Endothelial cell of umbilical vein (primary cell): Measurements from ENCODE around the gene TBATA. TPM values are rescaled to one million over a fixed set of nuclear protein-coding genes. Genes with fewer than 3 reads are reported as not detected.

Source experiments
- Bru-seq: library from RNA; stranded (reverse); fragments of 400-500 nt; gene quantifications from one replicate; lab custom pipeline; 2021; lab: Mats Ljungman, UMichigan
- BruChase-seq, 2 experiments: library from RNA; stranded (reverse); fragments of 400-500 nt; gene quantifications; one replicate each; lab custom pipeline; 2021; lab: Mats Ljungman, UMichigan
- BruUV-seq: library from RNA; stranded (reverse); fragments of 400-500 nt; replicated peaks from 2 replicates; lab custom pipeline; 2021; lab: Mats Ljungman, UMichigan
- CTCF ChIA-PET: fragments of 300-600, 350-600 bp; sonication (Branson Sonifier 250); formaldehyde crosslinking; loops from one replicate; lab custom pipeline; 2021; ENCODE audit warnings: antibody characterized with exemption, inconsistent platforms; lab: Charles Lee
- POLR2A ChIA-PET: fragments of 300-600, 350-600 bp; sonication (Branson Sonifier 250); formaldehyde crosslinking; loops from one replicate; lab custom pipeline; 2021; ENCODE audit warnings: antibody characterized with exemption, inconsistent platforms; lab: Charles Lee
- DNase-seq: peaks from one replicate; pipeline ENCODE4 v3.0.0-alpha.2; 2011; ENCODE audit warnings: low read depth, low spot score
- FAIRE-seq: peaks from 2 replicates; lab custom pipeline; 2011; peaks lifted over from hg19 to GRCh38; lab: Jason Lieb, UNC
- H2AFZ ChIP-seq: 2 replicates; pipeline ENCODE4 v1.6.0; 2012; ENCODE audit warnings: low read depth, low read length, control low read depth, inconsistent platforms
- H3K27ac ChIP-seq: 2 replicates; pipeline ENCODE4 v1.5.1; 2011; ENCODE audit warnings: low read depth, mild to moderate bottlenecking, control low read depth, low read length, moderate library complexity; ENCODE audit not compliant: insufficient read depth
- H3K27me3 ChIP-seq, 2 experiments: 2 replicates each; pipeline versions ENCODE4 v1.6.0 to v1.6.1; 2011; ENCODE audit warnings: low read length in 2 of 2, mixed read lengths in 1 of 2; ENCODE audit not compliant: control insufficient read depth in 2 of 2, insufficient read depth in 2 of 2
- H3K36me3 ChIP-seq, 2 experiments: 2 replicates in 1 of 2; 3 replicates in 1 of 2; pipeline ENCODE4 v1.5.1; 2011; ENCODE audit warnings: low read length in 2 of 2, mild to moderate bottlenecking in 1 of 2, moderate library complexity in 1 of 2; ENCODE audit not compliant: control insufficient read depth in 2 of 2, insufficient read depth in 2 of 2; ENCODE audit errors: extremely low read depth in 1 of 2
- H3K4me1 ChIP-seq: 3 replicates; pipeline ENCODE4 v1.5.1; 2011; ENCODE audit warnings: mild to moderate bottlenecking, low read length; ENCODE audit not compliant: control insufficient read depth, insufficient read depth; ENCODE audit errors: extremely low read depth
- H3K4me2 ChIP-seq: 2 replicates; pipeline ENCODE4 v1.6.1; 2011; ENCODE audit warnings: low read length, control low read depth, mixed read lengths; ENCODE audit not compliant: insufficient read depth
- H3K4me3 ChIP-seq, 3 experiments: fragments of 200-600 bp in 1 of 3; sonication (generic), shearing (Covaris generic) in 1 of 3; replicated peaks in 1 of 3; 2 replicates each; pipeline ENCODE4 v1.5.1; 2011 to 2016; ENCODE audit warnings: control low read depth in 3 of 3, low read length in 3 of 3, mild to moderate bottlenecking in 2 of 3, inconsistent platforms in 1 of 3, low read depth in 1 of 3, moderate library complexity in 1 of 3; ENCODE audit not compliant: insufficient read depth in 1 of 3
- H3K79me2 ChIP-seq: 2 replicates; pipeline ENCODE4 v1.6.0; 2012; ENCODE audit warnings: low read length, inconsistent platforms; ENCODE audit not compliant: control insufficient read depth, insufficient read depth
- H3K9ac ChIP-seq: replicated peaks from 2 replicates; pipeline ENCODE3; 2011; ENCODE audit warnings: low read length, control low read depth; ENCODE audit not compliant: insufficient read depth; ENCODE audit errors: extremely low read depth
- H3K9me1 ChIP-seq: replicated peaks from 3 replicates; pipeline ENCODE4 v1.6.0; 2011; ENCODE audit warnings: mild to moderate bottlenecking, low read length; ENCODE audit not compliant: control insufficient read depth, insufficient read depth; ENCODE audit errors: extremely low read depth
- H3K9me3 ChIP-seq: replicated peaks from 2 replicates; pipeline ENCODE4 v1.5.1; 2012; ENCODE audit warnings: low read length, inconsistent platforms; ENCODE audit not compliant: control insufficient read depth, insufficient read depth
- H4K20me1 ChIP-seq: replicated peaks from 2 replicates; pipeline ENCODE3; 2011; ENCODE audit warnings: mild to moderate bottlenecking, low read length; ENCODE audit not compliant: control insufficient read depth, insufficient read depth; ENCODE audit errors: extremely low read depth
- CTCF ChIP-seq, 2 donors: IDR thresholded peaks; 1 replicate in 1 of 2; 2 replicates in 1 of 2; pipeline ENCODE4 v1.5.1; 2011; ENCODE audit warnings: low read length in 2 of 2, mild to moderate bottlenecking in 2 of 2, moderate library complexity in 2 of 2, control low read depth in 1 of 2, inconsistent platforms in 1 of 2, low read depth in 1 of 2; ENCODE audit not compliant: insufficient read depth in 1 of 2; ENCODE audit errors: extremely low read depth in 1 of 2
- EZH2 ChIP-seq: IDR thresholded peaks from 2 replicates; pipeline ENCODE4 v1.6.1; 2012; ENCODE audit warnings: borderline replicate concordance, low read depth, mild to moderate bottlenecking, moderate library complexity, low read length, inconsistent platforms; ENCODE audit not compliant: severe bottlenecking
- FOS ChIP-seq: IDR thresholded peaks from 2 replicates; pipeline ENCODE4 v1.6.1; 2011; ENCODE audit warnings: mild to moderate bottlenecking, low read length, moderate library complexity, borderline replicate concordance; ENCODE audit not compliant: insufficient read depth
- GATA2 ChIP-seq: IDR thresholded peaks from 2 replicates; pipeline ENCODE4 v1.7.0; 2011; ENCODE audit warnings: low read depth, mild to moderate bottlenecking, moderate library complexity, mixed read lengths, low read length; ENCODE audit not compliant: insufficient read length, insufficient read depth
- JUN ChIP-seq: IDR thresholded peaks from 2 replicates; pipeline ENCODE4 v1.6.1; 2011; ENCODE audit warnings: borderline replicate concordance, low read depth; ENCODE audit not compliant: insufficient read length, insufficient read depth
- MAX ChIP-seq: IDR thresholded peaks from 2 replicates; pipeline ENCODE4 v1.6.1; 2011; ENCODE audit not compliant: insufficient read depth, insufficient read length
- MYC ChIP-seq: IDR thresholded peaks from one replicate; pipeline ENCODE4 v1.6.1; 2011; ENCODE audit warnings: mild to moderate bottlenecking, low read depth, low read length
- POLR2A ChIP-seq: IDR thresholded peaks from 2 replicates; pipeline ENCODE4 v1.6.1; 2012; ENCODE audit warnings: low read depth, mild to moderate bottlenecking, control low read depth, low read length
- POLR2AphosphoS5 ChIP-seq: IDR thresholded peaks from 2 replicates; pipeline ENCODE4 v1.6.1; 2012; ENCODE audit warnings: low read depth, mild to moderate bottlenecking, control low read depth, low read length, moderate library complexity; ENCODE audit not compliant: insufficient read depth
- dilution Hi-C: fragments of 300-500 bp; cut with MboI; formaldehyde crosslinking; loops from one replicate; pipeline ENCODE4 v1.15.0; 2019; ENCODE audit warnings: low sequenced_read_pairs; ENCODE audit not compliant: extremely low pct_ligation_motif_present
- intact Hi-C: fragments of 100-400 bp; cut with micrococcal nuclease; formaldehyde crosslinking; loops from one replicate; pipeline ENCODE4 v1.10.0; 2022
- long read RNA-seq: library from polyadenylated mRNA; stranded (forward); transcript quantifications from one replicate; pipeline ENCODE4 v2.0.0, GENCODE V29; 2021
- polyA minus RNA-seq, 3 experiments: library from RNA; depleted of rRNA, polyadenylated mRNA; stranded (reverse); fragments of >200 nt; gene quantifications; 1 replicate in 1 of 3; 2 replicates in 2 of 3; pipeline ENCODE4 v1.2.3, GENCODE V29; 2011
- polyA plus RNA-seq, 4 experiments: library from polyadenylated mRNA; depleted of rRNA in 3 of 4; stranded (reverse) in 3 of 4; unstranded in 1 of 4; fragments of >200 nt; gene quantifications; 2 replicates each; pipeline versions ENCODE4 v1.2.1 to v1.2.3, GENCODE V29; 2011 to 2012; ENCODE audit warnings: missing spikeins in 1 of 4
- total RNA-seq: library from RNA; stranded (reverse); gene quantifications from 2 replicates; pipeline ENCODE4 v1.2.3, GENCODE V29; 2021

TBATA gene, protein sequence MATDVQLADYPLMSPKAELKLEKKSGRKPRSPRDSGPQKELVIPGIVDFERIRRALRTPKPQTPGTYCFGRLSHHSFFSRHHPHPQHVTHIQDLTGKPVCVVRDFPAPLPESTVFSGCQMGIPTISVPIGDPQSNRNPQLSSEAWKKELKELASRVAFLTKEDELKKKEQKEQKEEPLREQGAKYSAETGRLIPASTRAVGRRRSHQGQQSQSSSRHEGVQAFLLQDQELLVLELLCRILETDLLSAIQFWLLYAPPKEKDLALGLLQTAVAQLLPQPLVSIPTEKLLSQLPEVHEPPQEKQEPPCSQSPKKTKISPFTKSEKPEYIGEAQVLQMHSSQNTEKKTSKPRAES
- total RNA-seq (not detected in 2 replicates), polyA plus RNA-seq (not detected in 2 replicates), polyA minus RNA-seq (not detected in 2 replicates), Bru-seq, nascent RNA (not detected), BruChase-seq, experiment 1, labeled RNA remaining after a 6-hour chase (not detected), BruChase-seq, experiment 2, labeled RNA remaining after a 2-hour chase (not detected)
- not detected in 2 replicates for polyA plus RNA-seq (2011; cell fraction: cytosol; rRNA removed)
- polyA plus RNA-seq (2011; cell fraction: nucleus; rRNA removed), result not detected in 2 replicates
- polyA plus RNA-seq (2012), result not detected in 2 replicates
- polyA minus RNA-seq (2011; cell fraction: cytosol; rRNA and poly(A)+ RNA removed), result not detected
- polyA minus RNA-seq (2011; cell fraction: nucleus; rRNA and poly(A)+ RNA removed), result not detected in 2 replicates
- long read RNA-seq, result 0 reads

- TF ChIP-seq POLR2AphosphoS5 (no peak), POLR2A (no peak), CTCF (IDR thresholded peaks at IDR 0.05; ENCODE audit: extremely low read depth in 1 of 2, insufficient read depth in 1 of 2, low read depth in 1 of 2, low read length in 2 of 2) (no peak), MAX (no peak), EZH2 (no peak), FOS (no peak), GATA2 (no peak), JUN (no peak), MYC (no peak)
- Histone ChIP-seq H4K20me1 (no peaks in the 10 kb centered on the region), H3K4me3 (no peak within 1 kb of the TSS), H3K4me1 (no peaks in the 10 kb centered on the region), H3K9ac (no peak within 1 kb of the TSS), H3K9me3 (no peaks in the 10 kb centered on the region), H3K4me2 (no peak within 1 kb of the TSS), H3K9me1 (no peaks in the 10 kb centered on the region), H3K27me3 (peaks cover 14 to 30% of the 10 kb centered on the region in 2 experiments), H2AFZ (no peak within 1 kb of the TSS), H3K27ac (no peak within 1 kb of the TSS), H3K36me3 (no peaks in the 10 kb centered on the region), H3K79me2 (no peaks in the 10 kb centered on the region)
- dilution Hi-C loops (no loop called here), intact Hi-C loops (no loop called here)
- no TSS peak for BruUV-seq
- CTCF ChIA-PET, result no interaction called here
- POLR2A ChIA-PET, result no interaction called here
- DNase-seq (no peak), FAIRE-seq (no peak)
Observed at GRCh38 chr10:70785190-70785589, at the start of gene TBATA. Gene TBATA, minus strand, starts transcription at chr10:70785377. Its CDS starts 1,998 bp downstream, at chr10:70783379.
